ENCODE data around the gene NKX1-2.

Gene NKX1-2

DNA sequence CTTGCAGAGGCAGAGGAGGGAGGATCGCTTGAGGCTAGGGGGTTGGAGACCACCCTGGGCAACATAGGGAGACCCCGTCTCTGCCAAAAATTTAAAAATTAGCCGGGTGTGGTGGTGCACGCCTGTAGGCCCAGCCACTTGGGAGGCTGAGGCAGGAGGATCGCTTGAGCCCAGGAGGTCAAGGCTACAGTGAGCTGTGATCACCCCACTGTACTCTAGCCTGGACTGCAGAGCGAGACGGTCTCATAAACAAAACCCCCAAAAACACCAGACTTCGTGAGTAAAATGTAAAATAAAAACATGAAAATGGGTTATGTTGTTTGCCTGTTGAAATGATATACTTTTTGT lies 12.5 kb upstream of the NKX1-2 start:
- no peaks in the 10 kb centered on the region for H3K36me3 ChIP-seq (ENCODE audit: control insufficient read depth, insufficient read depth, low read length)
- TF ChIP-seq, protein P1, sequence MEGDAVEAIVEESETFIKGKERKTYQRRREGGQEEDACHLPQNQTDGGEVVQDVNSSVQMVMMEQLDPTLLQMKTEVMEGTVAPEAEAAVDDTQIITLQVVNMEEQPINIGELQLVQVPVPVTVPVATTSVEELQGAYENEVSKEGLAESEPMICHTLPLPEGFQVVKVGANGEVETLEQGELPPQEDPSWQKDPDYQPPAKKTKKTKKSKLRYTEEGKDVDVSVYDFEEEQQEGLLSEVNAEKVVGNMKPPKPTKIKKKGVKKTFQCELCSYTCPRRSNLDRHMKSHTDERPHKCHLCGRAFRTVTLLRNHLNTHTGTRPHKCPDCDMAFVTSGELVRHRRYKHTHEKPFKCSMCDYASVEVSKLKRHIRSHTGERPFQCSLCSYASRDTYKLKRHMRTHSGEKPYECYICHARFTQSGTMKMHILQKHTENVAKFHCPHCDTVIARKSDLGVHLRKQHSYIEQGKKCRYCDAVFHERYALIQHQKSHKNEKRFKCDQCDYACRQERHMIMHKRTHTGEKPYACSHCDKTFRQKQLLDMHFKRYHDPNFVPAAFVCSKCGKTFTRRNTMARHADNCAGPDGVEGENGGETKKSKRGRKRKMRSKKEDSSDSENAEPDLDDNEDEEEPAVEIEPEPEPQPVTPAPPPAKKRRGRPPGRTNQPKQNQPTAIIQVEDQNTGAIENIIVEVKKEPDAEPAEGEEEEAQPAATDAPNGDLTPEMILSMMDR (IDR thresholded peaks at IDR 0.05; ENCODE audit: insufficient read depth, low read length, poor library complexity, severe bottlenecking), result no peak
- H3K27me3 ChIP-seq (replicated peaks; ENCODE audit: control insufficient read depth, insufficient read depth, low read length), result no peaks in the 10 kb centered on the region
- H3K4me3 ChIP-seq (replicated peaks; ENCODE audit: low read depth, low read length), result peak overlapping the region; percentile 80
- no peak for DNase-seq (ENCODE audit: extremely low read depth, insufficient read length)

GRCh38 chr10:124461642-124462347 lies 12.0 kb upstream of the NKX1-2 start, which contains the start of gene LHPP:
LHPP (plus strand) TSS chr10:124461823; CDS start chr10:124461863, 40 bp downstream.
- Histone ChIP-seq H3K4me3 (replicated peaks; ENCODE audit: low read depth, low read length) (peak within 1 kb of the TSS; percentile 80), H3K27me3 (replicated peaks; ENCODE audit: control insufficient read depth, insufficient read depth, low read length) (no peaks in the 10 kb centered on the region), H3K36me3 (ENCODE audit: control insufficient read depth, insufficient read depth, low read length) (no peaks in the 10 kb centered on the region)
- TF ChIP-seq, protein P1 (IDR thresholded peaks at IDR 0.05; ENCODE audit: insufficient read depth, low read length, poor library complexity, severe bottlenecking), result no peak
- peak; percentile 94 for DNase-seq (ENCODE audit: extremely low read depth, insufficient read length)

GRCh38 chr10:124460144-124460543 lies 10.3 kb upstream of the NKX1-2 start:
- H3K36me3 ChIP-seq (ENCODE audit: control insufficient read depth, insufficient read depth, low read length), result no peaks in the 10 kb centered on the region
- TF ChIP-seq, protein P1 (IDR thresholded peaks at IDR 0.05; ENCODE audit: insufficient read depth, low read length, poor library complexity, severe bottlenecking), result no peak
- no peaks in the 10 kb centered on the region for H3K27me3 ChIP-seq (replicated peaks; ENCODE audit: control insufficient read depth, insufficient read depth, low read length)
- H3K4me3 ChIP-seq (replicated peaks; ENCODE audit: low read depth, low read length), result no peak overlapping the region
- no peak for DNase-seq (ENCODE audit: extremely low read depth, insufficient read length)

- no peak for DNase-seq (ENCODE audit: extremely low read depth, insufficient read length)
Measured at GRCh38 chr10:124459395-124459794, 9.6 kb upstream of the NKX1-2 start.

DNA sequence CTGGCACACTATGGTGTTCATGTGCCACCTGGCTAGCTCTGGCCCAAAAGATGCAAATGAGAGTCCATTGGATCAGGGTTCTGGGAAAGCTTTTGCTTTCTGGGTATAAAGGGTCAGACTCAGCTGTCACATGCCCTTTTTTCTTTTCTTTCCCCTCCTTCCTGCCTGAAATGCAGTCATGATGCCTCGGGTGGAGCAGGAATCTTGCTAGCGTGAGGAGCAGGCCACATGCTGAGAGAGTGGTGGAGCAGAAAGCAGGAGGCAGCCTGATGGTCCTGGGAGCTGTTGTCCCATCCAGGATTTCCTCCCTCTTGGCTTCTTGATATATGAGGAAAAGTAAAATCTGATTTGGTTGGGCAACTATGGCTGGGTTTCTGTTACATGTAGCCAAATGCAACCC lies 9.1 kb upstream of the NKX1-2 start:
- H3K36me3 ChIP-seq (ENCODE audit: control insufficient read depth, insufficient read depth, low read length), result no peaks in the 10 kb centered on the region
- DNase-seq (ENCODE audit: extremely low read depth, insufficient read length), result no peak

More at GRCh38 chr10:124459395-124459794, 9.6 kb upstream of the NKX1-2 start:
- TF ChIP-seq, protein P1 (IDR thresholded peaks at IDR 0.05; ENCODE audit: insufficient read depth, low read length, poor library complexity, severe bottlenecking), result no peak
- Histone ChIP-seq H3K4me3 (replicated peaks; ENCODE audit: low read depth, low read length) (no peak overlapping the region), H3K27me3 (replicated peaks; ENCODE audit: control insufficient read depth, insufficient read depth, low read length) (no peaks in the 10 kb centered on the region; the same call in 1 of the 2 replicates), H3K36me3 (ENCODE audit: control insufficient read depth, insufficient read depth, low read length) (no peaks in the 10 kb centered on the region)

More for the DNA sequence above, 9.1 kb upstream of the NKX1-2 start:
- no peak overlapping the region for H3K4me3 ChIP-seq (replicated peaks; ENCODE audit: low read depth, low read length)
- TF ChIP-seq, protein P1 (IDR thresholded peaks at IDR 0.05; ENCODE audit: insufficient read depth, low read length, poor library complexity, severe bottlenecking), result no peak
- no peaks in the 10 kb centered on the region; the same call in 1 of the 2 replicates for H3K27me3 ChIP-seq (replicated peaks; ENCODE audit: control insufficient read depth, insufficient read depth, low read length)

Data from GM06990 (cell line).